ENCODE results near the gene MAST1.

MAST1 gene

GRCh38 chr19:12880551-12881171 lies 42.3 kb downstream of the MAST1 start (continued):
- TF ChIP-seq, protein P1, sequence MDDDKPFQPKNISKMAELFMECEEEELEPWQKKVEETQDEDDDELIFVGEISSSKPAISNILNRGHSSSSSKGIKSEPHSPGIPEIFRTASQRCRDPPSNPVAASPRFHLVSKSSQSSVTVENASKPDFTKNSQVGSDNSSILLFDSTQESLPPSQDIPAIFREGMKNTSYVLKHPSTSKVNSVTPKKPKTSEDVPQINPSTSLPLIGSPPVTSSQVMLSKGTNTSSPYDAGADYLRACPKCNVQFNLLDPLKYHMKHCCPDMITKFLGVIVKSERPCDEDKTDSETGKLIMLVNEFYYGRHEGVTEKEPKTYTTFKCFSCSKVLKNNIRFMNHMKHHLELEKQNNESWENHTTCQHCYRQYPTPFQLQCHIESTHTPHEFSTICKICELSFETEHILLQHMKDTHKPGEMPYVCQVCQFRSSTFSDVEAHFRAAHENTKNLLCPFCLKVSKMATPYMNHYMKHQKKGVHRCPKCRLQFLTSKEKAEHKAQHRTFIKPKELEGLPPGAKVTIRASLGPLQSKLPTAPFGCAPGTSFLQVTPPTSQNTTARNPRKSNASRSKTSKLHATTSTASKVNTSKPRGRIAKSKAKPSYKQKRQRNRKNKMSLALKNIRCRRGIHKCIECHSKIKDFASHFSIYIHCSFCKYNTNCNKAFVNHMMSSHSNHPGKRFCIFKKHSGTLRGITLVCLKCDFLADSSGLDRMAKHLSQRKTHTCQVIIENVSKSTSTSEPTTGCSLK (tag by site-specific recombination; IDR thresholded peaks at IDR 0.05): no peak
- TF ChIP-seq OVOL3 (tag by site-specific recombination; IDR thresholded peaks at IDR 0.05) (no peak), MYNN (tag by site-specific recombination; IDR thresholded peaks at IDR 0.05; ENCODE audit: borderline replicate concordance) (no peak), ZNF530 (tag by site-specific recombination; IDR thresholded peaks at IDR 0.05; ENCODE audit: low read depth) (no peak), SP7 (tag by site-specific recombination; IDR thresholded peaks at IDR 0.05) (0 out of 2 replicates have a peak, but pooled peaks have one; percentile 33), MZF1 (tag by site-specific recombination; IDR thresholded peaks at IDR 0.05; ENCODE audit: borderline replicate concordance) (no peak), KLF8 (tag by site-specific recombination; IDR thresholded peaks at IDR 0.05) (0 out of 2 replicates have a peak, but pooled peaks have one; percentile 22), ZNF394 (tag by site-specific recombination; IDR thresholded peaks at IDR 0.05; ENCODE audit: borderline replicate concordance) (no peak), ZBTB21 (tag by site-specific recombination; IDR thresholded peaks at IDR 0.05) (no peak), ZNF175 (tag by site-specific recombination; IDR thresholded peaks at IDR 0.05) (no peak), ZNF302 (tag by site-specific recombination; IDR thresholded peaks at IDR 0.05; ENCODE audit: low read depth) (no peak), ZNF510 (tag by site-specific recombination; IDR thresholded peaks at IDR 0.05; ENCODE audit: insufficient replicate concordance) (no peak), ZNF777 (tag by site-specific recombination; IDR thresholded peaks at IDR 0.05; ENCODE audit: borderline replicate concordance) (no peak), ZNF610 (tag by site-specific recombination; IDR thresholded peaks at IDR 0.05; ENCODE audit: borderline replicate concordance) (no peak), HOXC10 (CRISPR knock-in tag; IDR thresholded peaks at IDR 0.05) (no peak), ZEB2 (tag by site-specific recombination; IDR thresholded peaks at IDR 0.05) (no peak), ZBTB7A (tag by site-specific recombination; IDR thresholded peaks at IDR 0.05; ENCODE audit: low read depth) (peak; percentile 61; the same call in 1 of the 2 replicates), ZNF76 (tag by site-specific recombination; IDR thresholded peaks at IDR 0.05; ENCODE audit: borderline replicate concordance, low read depth) (peak; percentile 7; the same call in 1 of the 2 replicates), ZXDB (tag by site-specific recombination; IDR thresholded peaks at IDR 0.05) (no peak), GLI2 (tag by site-specific recombination; IDR thresholded peaks at IDR 0.05; ENCODE audit: borderline replicate concordance, low read depth) (no peak), ELK4 (IDR thresholded peaks at IDR 0.05; ENCODE audit: borderline replicate concordance, low read depth, low read length) (no peak), ZFP69B (tag by site-specific recombination; IDR thresholded peaks at IDR 0.05) (no peak), ZNF560 (tag by site-specific recombination; IDR thresholded peaks at IDR 0.05; ENCODE audit: borderline replicate concordance) (no peak), ZNF366 (tag by site-specific recombination; conservative IDR thresholded peaks at IDR 0.05) (no peak; the same call in 1 of the 2 replicates), ZNF132 (tag by site-specific recombination; IDR thresholded peaks at IDR 0.05; ENCODE audit: borderline replicate concordance) (no peak), PBX3 (CRISPR knock-in tag; IDR thresholded peaks at IDR 0.05) (no peak), HOXD13 (CRISPR knock-in tag; IDR thresholded peaks at IDR 0.05; ENCODE audit: borderline replicate concordance) (no peak), ZFHX2 (tag by site-specific recombination; conservative IDR thresholded peaks at IDR 0.05) (peak; percentile 53), ZNF549 (tag by site-specific recombination; IDR thresholded peaks at IDR 0.05) (no peak), KLF9 (tag by site-specific recombination; IDR thresholded peaks at IDR 0.05; ENCODE audit: low read depth) (no peak), ZNF140 (tag by site-specific recombination; IDR thresholded peaks at IDR 0.05) (no peak), ZNF660 (tag by site-specific recombination; IDR thresholded peaks at IDR 0.05) (no peak), ZNF274 (IDR thresholded peaks at IDR 0.05; ENCODE audit: low read length) (no peak), ZNF274 (tag by site-specific recombination; IDR thresholded peaks at IDR 0.05; ENCODE audit: borderline replicate concordance) (no peak), ZNF704 (tag by site-specific recombination; IDR thresholded peaks at IDR 0.05) (no peak), ZNF768 (tag by site-specific recombination; IDR thresholded peaks at IDR 0.05) (no peak), ZNF169 (tag by site-specific recombination; IDR thresholded peaks at IDR 0.05) (no peak)
